Mesothelial cell of epicardium (in vitro differentiated cells): ENCODE measurements around the gene DIP2C. TPM values are rescaled to one million over a fixed set of nuclear protein-coding genes. Genes with fewer than 3 reads are reported as not detected.
A peak's percentile ranks its signal among the peaks of the same experiment; 100 is the strongest.

ENCODE experiments used
- DNase-seq, 2 experiments: peaks; one replicate each; pipeline ENCODE4 v3.0.0; 2021; ENCODE audit warnings: low spot score in 2 of 2; ENCODE audit not compliant: unreplicated experiment in 2 of 2
- H3K27ac Mint-ChIP-seq: 2 replicates; pipeline ENCODE4 v1.8.0; 2021; ENCODE audit warnings: mixed read lengths
- H3K27me3 Mint-ChIP-seq: 2 replicates; pipeline ENCODE4 v1.8.0; 2021; ENCODE audit warnings: low read depth, mixed read lengths
- H3K36me3 Mint-ChIP-seq: 2 replicates; pipeline ENCODE4 v1.8.0; 2021; ENCODE audit warnings: mixed read lengths
- H3K4me1 Mint-ChIP-seq: 2 replicates; pipeline ENCODE4 v1.8.0; 2021; ENCODE audit warnings: mixed read lengths
- H3K4me3 Mint-ChIP-seq: 2 replicates; pipeline ENCODE4 v1.8.0; 2021; ENCODE audit warnings: mild to moderate bottlenecking, moderate library complexity, mixed read lengths
- H3K9me3 Mint-ChIP-seq: 2 replicates; pipeline ENCODE4 v1.8.0; 2021; ENCODE audit warnings: mixed read lengths
- total RNA-seq: library from RNA; stranded (reverse); gene quantifications from 3 replicates; pipeline ENCODE4 v1.2.1, GENCODE V29; 2021
- TF ChIP-seq, protein P1 (sequence below): fragments of 200-600 bp; sonication (generic); IDR thresholded peaks from one replicate; pipeline ENCODE4 v1.5.0; 2021; ENCODE audit warnings: antibody characterized with exemption; ENCODE audit not compliant: unreplicated experiment

The DIP2C gene
- total RNA-seq, 1 donor from 2014 or later, result 30.3 TPM

DNA sequence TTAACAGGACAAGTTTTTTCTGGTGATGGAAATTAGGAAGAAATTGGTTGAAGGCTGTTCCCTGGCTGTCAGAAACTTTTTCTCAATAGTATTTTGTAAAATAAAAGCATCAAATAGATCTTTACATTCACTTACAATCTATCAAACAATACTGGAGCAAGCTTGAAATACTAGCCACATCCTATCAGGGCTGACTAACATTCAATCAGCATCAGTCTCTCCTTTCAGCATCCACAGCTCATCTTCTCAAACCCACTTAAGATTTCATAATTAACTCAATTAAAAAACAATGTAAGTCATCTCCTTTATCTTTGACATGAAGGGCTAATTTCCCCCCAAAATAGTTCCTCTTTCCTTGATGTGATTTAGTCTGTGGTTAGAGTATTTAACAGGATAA is 80.2 kb downstream of the DIP2C start:
- TF ChIP-seq, protein P1, sequence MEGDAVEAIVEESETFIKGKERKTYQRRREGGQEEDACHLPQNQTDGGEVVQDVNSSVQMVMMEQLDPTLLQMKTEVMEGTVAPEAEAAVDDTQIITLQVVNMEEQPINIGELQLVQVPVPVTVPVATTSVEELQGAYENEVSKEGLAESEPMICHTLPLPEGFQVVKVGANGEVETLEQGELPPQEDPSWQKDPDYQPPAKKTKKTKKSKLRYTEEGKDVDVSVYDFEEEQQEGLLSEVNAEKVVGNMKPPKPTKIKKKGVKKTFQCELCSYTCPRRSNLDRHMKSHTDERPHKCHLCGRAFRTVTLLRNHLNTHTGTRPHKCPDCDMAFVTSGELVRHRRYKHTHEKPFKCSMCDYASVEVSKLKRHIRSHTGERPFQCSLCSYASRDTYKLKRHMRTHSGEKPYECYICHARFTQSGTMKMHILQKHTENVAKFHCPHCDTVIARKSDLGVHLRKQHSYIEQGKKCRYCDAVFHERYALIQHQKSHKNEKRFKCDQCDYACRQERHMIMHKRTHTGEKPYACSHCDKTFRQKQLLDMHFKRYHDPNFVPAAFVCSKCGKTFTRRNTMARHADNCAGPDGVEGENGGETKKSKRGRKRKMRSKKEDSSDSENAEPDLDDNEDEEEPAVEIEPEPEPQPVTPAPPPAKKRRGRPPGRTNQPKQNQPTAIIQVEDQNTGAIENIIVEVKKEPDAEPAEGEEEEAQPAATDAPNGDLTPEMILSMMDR, result no peak
- H3K27me3 Mint-ChIP-seq, result no peaks in the 10 kb centered on the region
- H3K4me3 Mint-ChIP-seq, result no peak overlapping the region
- no peaks in the 10 kb centered on the region for H3K9me3 Mint-ChIP-seq
- peak overlapping the region; percentile 69 for H3K27ac Mint-ChIP-seq
- H3K36me3 Mint-ChIP-seq, result no peaks in the 10 kb centered on the region
- DNase-seq, result no peak
- H3K4me1 Mint-ChIP-seq, result peaks cover 75% of the 10 kb centered on the region

DNA sequence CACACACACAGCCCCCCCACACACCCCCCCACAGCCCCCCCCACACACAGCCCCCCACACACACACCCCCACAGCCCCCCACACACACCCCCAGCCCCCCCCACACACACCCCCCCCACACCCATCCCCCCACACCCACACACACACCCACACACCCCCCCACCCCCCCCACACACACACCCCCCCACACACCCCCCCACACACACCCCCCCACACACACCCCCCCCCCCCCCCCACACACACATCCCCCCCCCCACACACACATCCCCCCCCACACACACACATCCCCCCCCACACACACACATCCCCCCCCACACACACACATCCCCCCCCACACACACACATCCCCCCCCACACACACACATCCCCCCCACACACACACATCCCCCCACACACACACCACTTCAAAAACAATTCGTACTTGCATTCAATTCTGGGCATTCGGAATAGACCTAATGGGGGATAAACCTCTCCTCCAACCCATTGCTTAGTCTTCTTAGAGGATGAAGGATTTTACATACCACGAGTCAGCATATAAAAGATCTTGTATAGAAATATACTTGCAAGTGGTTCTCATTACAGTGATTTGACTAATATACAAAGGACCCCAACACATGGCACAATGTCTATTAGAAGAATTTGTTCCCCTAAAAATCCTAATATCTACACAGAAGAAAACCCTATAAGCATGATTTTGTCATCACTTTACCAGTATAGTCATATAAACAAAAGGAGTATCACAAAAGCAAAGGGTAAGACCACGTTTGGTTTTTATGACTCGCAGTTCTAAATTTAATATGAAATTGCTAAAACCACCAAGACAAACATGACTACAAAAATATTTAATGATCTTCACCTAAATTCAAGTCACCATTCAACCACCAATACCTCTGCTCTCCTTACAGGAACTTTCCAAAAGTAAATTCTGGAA is 80.9 kb downstream of the DIP2C start:
- Mint-ChIP-seq H3K9me3 (no peaks in the 10 kb centered on the region), H3K36me3 (no peaks in the 10 kb centered on the region), H3K4me3 (peak overlapping the region; percentile 11), H3K4me1 (peaks cover 72% of the 10 kb centered on the region), H3K27me3 (no peaks in the 10 kb centered on the region), H3K27ac (peak overlapping the region; percentile 69)
- TF ChIP-seq, protein P1, result no peak
- DNase-seq, result no peak

DNA sequence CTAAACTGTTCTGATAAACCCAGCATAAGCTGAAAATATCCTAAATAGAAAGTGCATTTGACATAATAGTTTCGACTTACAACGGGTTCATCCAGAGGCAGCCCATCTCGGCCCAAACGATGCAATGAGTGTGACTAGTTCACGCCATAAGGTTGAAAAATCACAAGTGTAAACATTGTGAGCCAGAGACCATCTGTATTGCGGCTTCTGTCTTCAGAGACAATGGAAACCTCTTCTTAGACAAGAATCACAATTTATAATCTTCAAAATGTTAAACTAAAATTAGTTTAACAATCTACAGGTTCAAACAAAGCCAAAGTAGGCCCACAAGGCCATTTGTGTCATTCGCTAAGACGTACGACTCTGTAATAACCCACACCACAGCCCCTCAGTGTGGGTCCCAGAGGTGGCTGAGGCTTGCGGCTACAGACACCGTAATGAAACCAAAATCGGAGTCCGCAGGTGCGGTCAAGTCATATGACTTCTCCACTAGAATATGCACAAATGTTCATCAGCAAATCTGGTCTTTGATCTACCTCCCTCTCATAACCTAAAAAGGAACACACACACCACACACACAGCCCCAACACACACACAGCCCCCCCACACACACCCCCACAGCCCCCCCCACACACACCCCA is 81.8 kb downstream of the DIP2C start:
- H3K27me3 Mint-ChIP-seq, result no peaks in the 10 kb centered on the region
- peak overlapping the region; percentile 35 for H3K27ac Mint-ChIP-seq
- no peaks in the 10 kb centered on the region for H3K36me3 Mint-ChIP-seq
- DNase-seq, result no peak
- peaks cover 63% of the 10 kb centered on the region for H3K4me1 Mint-ChIP-seq
- no peak overlapping the region for H3K4me3 Mint-ChIP-seq
- TF ChIP-seq, protein P1, result no peak
- no peaks in the 10 kb centered on the region for H3K9me3 Mint-ChIP-seq

DNA sequence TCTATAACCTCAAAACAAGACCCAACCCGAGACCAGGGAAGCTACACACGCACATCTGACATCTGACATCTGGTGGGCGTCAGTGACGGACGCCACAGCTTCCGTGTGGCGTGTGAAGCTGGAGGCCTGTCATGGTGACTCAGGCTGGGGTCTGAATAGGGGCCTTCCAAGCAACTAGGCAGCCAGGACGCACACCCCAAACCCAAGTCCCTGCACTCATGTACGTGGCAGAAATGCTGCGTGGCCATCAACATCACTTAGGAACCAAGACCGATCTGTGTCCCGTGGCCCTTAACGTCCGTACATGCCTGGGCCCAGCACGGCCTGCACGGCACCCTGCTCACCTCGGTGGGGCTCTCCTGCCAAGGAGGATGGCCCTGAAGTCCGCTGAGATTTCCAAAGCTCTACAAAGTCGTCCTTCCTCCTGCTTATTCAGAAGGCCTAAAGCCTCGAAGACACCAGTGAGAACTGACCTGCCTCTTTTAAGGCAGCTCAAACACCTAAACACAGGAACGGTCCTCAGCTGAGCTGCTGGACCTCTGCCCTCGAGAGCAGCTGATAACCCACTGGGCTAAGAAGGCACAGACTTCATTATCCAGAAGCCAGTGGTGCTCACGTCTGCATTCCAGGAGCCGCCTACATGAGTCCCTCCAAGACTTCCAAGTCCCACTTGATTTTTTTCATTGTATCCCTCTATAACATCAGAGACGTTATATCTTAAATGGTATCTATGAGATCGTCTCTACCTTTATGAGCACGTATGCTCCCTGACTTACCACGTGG is 82.5 kb downstream of the DIP2C start:
- DNase-seq, result no peak
- Mint-ChIP-seq H3K27me3 (no peaks in the 10 kb centered on the region), H3K36me3 (no peaks in the 10 kb centered on the region), H3K4me1 (peaks cover 60% of the 10 kb centered on the region), H3K27ac (peak overlapping the region; percentile 70), H3K4me3 (no peak overlapping the region), H3K9me3 (no peaks in the 10 kb centered on the region)
- TF ChIP-seq, protein P1, result no peak

DNA sequence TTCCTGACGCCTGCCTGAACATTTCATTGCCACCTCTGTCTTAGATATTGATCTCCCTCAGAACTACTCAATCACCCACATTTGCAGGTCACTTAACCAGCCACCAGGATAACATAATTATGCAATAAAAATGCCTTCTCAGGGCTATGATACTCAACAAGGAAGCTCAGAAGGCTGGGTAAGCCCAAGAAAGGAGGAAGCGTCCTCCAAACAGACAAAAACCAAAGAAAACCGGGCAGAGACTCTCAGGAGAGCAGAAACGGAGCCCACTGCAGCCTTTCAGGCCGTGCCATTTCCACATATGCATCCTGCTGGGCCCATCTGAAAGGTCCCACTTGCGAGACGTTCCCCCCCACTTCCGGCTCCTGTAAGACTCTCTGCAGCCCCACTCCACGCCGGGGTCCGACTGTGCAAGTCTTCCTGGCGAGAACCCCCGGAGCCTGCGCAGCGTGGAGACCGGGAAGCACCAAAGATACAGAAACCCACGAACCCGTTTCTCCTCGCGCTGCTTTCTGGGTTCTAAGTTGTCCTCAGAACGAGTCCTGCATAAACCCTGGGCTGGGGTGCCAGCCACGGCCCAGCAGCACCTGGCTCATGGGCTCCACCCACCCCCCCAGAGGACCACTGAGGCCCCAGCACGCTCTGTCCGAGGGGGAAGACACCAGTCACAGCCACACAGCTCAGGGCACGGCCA is 83.7 kb downstream of the DIP2C start:
- peaks cover 54% of the 10 kb centered on the region for H3K4me1 Mint-ChIP-seq
- H3K4me3 Mint-ChIP-seq, result no peak overlapping the region
- peak overlapping the region; percentile 1 for H3K27ac Mint-ChIP-seq
- no peaks in the 10 kb centered on the region for H3K27me3 Mint-ChIP-seq
- DNase-seq, result no peak
- TF ChIP-seq, protein P1, result no peak
- H3K36me3 Mint-ChIP-seq, result no peaks in the 10 kb centered on the region
- no peaks in the 10 kb centered on the region for H3K9me3 Mint-ChIP-seq
